ENCODE data around the gene CRTAC1.

DNA sequence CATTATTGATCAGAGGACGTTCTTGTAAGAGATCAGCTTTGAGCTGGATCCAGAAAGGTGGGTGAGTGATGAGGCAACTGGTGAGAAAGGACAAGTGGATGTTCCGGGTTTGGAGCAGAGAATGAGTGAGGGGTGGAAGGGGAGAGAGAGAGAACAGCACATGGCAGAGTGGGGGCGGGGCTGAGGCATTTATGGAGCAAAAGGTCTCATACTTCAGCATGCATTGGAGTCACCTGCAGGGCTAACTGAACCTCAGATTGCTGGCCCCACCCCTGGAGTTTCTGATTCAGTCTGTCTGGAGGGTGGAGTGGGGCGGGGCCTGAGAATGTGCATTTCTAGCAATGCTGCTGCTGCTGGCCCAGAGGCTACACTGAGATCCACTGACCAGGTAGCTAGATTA is 109.6 kb downstream of the CRTAC1 start:
- TF ChIP-seq, protein P1, sequence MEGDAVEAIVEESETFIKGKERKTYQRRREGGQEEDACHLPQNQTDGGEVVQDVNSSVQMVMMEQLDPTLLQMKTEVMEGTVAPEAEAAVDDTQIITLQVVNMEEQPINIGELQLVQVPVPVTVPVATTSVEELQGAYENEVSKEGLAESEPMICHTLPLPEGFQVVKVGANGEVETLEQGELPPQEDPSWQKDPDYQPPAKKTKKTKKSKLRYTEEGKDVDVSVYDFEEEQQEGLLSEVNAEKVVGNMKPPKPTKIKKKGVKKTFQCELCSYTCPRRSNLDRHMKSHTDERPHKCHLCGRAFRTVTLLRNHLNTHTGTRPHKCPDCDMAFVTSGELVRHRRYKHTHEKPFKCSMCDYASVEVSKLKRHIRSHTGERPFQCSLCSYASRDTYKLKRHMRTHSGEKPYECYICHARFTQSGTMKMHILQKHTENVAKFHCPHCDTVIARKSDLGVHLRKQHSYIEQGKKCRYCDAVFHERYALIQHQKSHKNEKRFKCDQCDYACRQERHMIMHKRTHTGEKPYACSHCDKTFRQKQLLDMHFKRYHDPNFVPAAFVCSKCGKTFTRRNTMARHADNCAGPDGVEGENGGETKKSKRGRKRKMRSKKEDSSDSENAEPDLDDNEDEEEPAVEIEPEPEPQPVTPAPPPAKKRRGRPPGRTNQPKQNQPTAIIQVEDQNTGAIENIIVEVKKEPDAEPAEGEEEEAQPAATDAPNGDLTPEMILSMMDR (IDR thresholded peaks at IDR 0.05) = no peak
- no peak for TF ChIP-seq EZH2phosphoT487 (IDR thresholded peaks at IDR 0.05)
